Stimulated activated CD8-positive, alpha-beta memory T cell treated with anti-CD3 and anti-CD28 coated beads, Interleukin-7, amount 100 ng/mL, for 1 hour (primary cell): ENCODE results near the gene RALGAPA2.

ENCODE experiments used
- DNase-seq, 2 donors: peaks; one replicate each; pipeline ENCODE4 v3.0.0-alpha.2; 2020; ENCODE audit warnings: low read depth in 2 of 2

RALGAPA2 gene

DNA sequence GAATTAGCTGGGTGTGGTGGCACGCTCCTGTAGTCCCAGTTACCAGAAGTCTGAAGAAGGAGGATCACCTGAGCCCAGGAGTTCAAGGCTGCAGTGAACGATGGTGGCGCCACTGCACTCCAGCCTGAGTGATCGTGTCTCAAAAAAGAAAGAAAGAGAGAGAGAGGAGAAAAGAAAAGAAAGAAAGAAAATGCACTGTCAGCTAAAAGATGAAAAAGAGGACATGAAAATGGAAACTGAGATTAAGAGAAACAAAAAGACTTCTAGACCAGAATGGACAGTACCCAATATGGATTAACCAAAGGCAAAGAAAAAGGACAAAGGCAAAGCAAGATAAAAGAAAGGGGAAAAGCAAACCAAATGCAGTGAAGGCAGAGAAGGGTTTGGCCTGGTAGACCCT lies 9.0 kb upstream of the RALGAPA2 start:
- no peak for DNase-seq

GRCh38 chr20:20720158-20720557 lies 7.7 kb upstream of the RALGAPA2 start:
- DNase-seq = no peak

DNA sequence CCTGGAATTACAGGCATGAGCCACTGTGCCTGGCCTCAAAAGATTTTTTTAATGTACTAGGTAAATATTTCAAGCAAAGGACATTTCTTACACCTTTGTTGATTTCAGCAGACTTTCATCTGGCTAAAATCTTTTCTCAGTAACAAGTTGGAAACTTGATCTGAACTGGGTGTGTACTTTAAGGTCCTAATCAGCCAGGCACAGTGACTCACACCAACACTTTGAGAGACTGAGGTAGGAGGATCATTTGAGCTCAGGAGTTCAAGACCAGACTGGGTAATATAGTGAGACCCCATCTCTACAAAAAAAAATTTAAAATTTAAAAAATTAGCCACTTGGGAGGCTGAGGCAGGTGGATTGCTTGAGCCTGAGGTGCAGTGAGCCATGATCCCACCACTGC lies 7.0 kb upstream of the RALGAPA2 start:
- DNase-seq = no peak

GRCh38 chr20:20713244-20713765 lies 861 bp upstream of the RALGAPA2 start:
- DNase-seq = no peak

GRCh38 chr20:20712004-20712473 lies 405 bp downstream of the RALGAPA2 start:
- DNase-seq = no peak

GRCh38 chr20:20711413-20711812 lies 1.0 kb downstream of the RALGAPA2 start:
- DNase-seq = no peak

DNA sequence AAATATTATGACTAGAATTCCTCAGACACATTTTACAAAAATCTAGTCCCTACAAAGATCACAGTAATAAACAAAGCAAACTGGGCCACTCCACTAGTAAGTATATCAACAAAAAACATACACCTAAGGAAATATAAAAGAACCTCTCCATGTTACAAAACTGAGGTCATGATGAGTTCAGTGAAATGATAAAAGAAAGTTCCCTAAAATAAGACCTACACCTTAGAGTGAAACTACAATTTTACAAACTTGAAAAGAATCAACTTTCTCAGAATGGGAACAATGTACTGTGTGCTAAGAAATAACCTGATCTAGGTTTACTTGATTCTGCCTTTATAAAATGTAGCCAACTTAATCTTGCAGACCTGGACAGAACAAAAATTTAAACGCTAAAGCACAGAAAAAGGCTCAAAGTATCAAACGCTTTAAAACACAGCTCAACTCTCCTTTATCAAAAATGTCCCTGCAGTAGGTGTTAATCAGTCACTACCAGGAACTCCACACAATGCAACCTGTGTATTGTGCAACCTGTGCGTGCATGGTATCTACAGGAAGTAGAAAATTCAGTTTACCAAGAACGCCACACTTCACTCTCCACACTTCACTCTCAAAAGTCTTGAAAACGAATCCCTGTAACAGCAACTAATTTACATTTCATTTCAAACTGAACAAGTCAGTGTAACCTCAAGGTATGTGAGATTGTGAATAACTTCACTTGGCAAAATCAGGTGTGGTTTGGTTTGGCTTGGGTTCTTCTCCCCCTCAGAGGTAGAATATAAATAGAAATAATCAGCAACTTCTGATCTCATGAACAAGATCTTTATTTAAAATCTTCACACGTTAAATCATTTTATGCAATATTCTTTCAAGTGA lies 1.8 kb downstream of the RALGAPA2 start:
- DNase-seq = no peak

GRCh38 chr20:20709887-20710286 lies 2.6 kb downstream of the RALGAPA2 start:
- DNase-seq = no peak

DNA sequence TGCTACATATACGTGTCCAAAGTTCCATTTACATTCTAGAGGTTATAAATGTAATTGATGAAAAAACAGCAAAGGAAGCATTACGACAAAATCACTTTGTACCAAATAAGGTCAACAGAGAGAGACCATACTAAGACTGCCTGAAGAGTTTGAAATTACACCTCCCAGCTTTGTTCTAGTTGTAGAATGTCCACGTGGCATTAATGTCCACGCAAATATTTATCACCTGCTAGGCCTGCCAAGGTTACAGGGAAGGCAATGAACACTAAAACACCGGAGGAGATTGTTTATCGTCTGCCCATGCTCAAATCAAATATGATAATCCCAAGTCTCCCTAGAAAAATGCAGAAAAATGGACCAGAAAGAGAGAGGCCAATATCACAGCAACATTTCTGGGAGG lies 6.2 kb downstream of the RALGAPA2 start:
- no peak for DNase-seq

DNA sequence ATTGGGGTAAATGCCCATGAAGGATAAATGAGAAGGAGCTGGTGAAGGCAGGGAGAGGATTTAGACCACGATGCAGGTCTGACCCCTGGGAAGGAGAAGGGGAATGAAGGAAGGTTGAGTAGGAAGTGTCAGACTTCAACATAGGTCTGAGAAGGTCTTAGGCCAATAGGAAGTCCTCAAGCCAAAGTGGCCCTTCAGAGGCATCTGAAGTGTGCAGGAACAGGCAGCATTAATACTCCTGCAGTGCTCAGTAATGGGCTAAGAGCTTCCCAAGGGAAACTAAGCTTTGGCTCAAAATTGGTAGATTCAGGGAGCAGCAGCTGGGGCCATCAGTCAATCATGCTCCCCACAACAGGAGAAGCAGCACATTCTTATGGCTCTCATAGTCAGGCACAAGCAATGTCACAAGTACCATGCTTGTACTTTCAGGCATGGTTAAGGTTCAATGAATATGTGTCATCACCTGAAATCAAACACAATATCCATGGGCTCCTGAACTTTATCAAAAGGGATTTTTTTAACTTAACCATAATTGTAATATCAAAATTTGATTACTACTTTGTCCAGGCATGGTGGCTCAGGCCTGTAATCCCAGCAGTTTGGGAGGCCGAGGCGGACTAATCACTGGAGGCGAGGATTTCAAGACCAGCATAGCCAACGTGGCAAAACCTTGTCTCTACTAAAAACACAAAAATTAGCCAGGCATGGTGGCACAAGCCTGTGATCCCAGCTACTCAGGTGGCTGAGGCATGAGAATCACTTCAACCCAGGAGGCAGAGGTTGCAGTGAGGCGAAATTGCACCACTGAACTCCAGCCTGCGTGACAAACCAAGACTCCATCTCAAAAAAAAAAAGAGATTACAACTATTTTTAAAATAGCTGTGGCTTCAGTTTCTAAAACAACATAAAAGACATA lies 9.9 kb downstream of the RALGAPA2 start:
- DNase-seq = no peak

DNA sequence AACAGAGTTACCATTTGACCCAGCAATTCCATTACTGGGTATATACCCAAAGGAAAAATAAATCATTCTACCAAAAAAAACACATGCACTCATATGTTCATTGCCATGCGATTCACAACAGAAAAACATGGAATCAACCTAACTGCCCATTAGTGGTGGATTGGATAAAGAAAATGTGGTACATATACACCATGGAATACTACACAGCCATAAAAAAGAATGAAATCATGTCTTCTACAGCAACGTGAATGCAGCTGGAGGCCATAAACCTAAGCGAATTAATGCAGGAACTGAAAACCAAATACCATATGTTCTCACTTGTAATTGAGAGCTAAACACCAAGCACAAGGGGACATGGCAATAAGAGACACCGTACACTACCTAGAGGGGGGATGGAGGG lies 12.5 kb downstream of the RALGAPA2 start:
- DNase-seq = no peak

- DNase-seq = no peak
Measured at GRCh38 chr20:20699144-20699543, 13.3 kb downstream of the RALGAPA2 start.

DNA sequence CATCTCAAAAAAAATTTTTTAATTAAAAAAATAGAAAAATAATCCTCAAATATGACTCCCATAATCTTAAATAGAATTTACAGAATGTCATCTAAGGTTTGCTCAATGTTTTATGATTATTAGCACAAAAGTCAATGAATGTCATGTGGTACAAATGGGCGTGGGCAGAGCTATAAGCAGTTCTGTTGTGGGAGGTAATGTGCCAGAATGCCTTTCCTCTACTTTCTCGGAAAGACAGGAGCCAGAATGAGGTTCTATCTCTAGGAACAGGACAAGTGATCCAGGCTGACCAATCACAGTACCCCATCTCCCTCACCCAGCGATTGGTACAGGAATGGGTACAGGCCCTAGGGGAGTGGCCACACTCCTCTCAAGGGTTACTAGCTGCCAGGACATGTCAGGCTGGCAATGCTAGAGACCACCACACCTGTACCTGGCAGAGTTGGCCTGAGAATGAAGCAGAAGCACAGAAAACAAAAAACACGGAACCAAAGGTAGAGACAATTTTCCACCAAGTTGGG lies 15.1 kb downstream of the RALGAPA2 start:
- no peak for DNase-seq

GRCh38 chr20:20695250-20695816 lies 17.1 kb downstream of the RALGAPA2 start:
- DNase-seq = no peak

DNA sequence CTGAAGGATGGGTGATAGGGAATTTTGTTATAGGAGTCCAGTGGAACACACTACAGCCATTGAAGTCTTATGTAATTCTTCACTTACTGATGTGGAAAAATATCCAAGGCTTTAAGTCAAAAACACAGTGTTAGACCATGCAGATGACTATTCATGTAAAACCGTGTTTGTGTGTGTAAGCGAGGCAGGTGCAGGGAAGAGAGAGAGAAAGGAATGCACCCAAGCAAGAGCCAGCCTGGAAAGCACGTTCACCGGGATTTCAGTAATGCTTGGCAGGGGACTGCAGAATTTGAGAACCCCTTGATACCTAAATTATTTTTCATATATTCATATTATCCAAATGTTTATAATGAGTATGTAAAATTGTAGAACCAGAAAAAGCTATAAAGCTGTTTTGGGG lies 17.9 kb downstream of the RALGAPA2 start:
- no peak for DNase-seq

DNA sequence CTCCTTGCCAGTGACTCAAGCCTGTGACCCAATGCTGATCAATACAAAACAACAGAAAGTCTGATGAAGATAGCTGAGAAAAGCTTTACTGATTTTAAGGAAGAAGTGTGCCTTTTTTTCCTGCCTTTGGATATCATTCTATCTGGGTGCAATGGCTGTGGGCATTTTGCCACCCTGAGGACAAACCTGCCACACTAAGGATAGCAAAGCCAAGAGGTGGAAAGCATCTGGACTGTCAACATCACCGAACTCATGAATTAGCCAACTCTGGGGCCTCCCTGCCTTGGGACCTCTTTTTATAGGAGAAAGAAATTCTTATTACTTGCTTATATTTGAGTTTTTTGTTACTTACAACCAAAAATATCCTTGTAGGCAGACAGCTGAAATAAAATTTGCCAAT lies 19.9 kb downstream of the RALGAPA2 start:
- DNase-seq = no peak

GRCh38 chr20:20691477-20692235 lies 20.8 kb downstream of the RALGAPA2 start:
- no peak for DNase-seq

DNA sequence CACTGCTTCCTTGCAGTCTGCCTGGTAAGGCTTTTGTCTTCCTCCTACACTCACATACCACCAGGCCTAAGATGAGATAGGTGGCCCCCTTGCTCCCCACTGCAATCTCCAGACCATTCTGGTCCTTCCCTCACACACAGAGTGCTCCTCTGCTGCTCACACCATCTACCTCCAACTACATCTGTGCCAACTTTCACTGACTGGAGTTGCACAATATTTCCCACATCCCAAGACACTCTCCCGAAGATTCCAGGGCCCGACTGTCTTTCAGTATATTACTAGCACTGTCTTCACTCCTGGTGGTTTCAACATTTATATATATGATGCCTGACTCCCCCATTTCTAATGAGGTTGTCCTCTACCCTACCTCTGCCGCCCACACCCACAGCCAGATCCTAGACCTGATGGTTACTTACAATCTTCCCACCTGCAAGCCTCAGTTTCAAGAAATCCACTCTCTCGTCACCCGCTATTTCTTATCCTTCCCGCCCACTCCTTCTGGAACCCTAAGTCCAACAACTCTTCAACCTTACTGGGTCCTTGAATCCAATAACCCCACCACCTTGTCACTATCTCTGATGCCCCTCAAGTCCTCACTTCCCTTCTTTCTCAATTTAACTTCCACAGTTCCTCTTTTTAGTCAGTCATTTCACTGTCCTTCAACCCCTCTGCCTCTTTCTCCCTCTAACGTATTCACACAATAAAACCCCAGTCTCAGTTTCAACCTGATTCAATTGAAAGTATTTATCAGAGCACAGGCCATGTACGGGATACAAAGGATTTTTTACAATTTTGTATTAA lies 21.6 kb downstream of the RALGAPA2 start:
- DNase-seq = no peak

DNA sequence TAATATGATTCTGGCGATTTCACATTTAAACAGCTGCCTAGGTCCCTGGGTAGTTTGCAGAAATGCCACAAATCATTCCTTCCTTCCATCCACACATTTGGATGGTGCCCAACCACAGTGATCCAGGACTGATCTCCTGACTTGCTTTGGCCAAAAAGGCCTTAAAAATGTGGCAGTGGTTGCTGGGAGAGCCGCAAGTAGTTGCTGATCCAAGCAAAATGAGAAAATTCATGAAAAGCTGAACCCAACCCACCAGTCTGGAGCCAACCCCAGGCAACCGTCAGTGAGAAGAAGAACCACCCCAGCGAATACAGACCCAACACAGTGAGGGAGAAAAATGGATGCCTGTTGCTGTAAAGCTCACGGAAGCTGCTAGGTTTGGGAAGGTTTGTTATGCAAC lies 25.1 kb downstream of the RALGAPA2 start:
- no peak for DNase-seq

DNA sequence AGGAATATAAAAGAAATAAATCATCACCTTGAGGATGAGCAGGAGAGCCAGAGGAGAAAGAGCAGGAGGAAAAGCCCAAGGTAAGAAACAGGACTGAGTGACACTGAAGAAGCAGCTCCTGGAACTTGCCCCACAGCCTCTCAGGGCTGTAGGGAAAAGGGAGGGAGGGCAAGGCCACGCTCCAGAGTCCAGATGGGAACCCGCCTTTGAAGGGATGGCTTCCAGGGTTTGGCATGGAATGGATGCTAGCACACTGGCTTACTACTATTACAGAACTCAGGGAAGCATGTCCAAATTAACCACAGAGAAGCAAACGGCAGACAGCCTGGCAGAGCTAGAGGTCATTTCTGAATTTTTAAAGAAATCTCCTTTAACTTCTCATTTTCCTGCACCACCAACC lies 26.8 kb downstream of the RALGAPA2 start:
- no peak for DNase-seq
